ENCODE measurements around the gene SH3TC1. TPM values are rescaled to one million over a fixed set of nuclear protein-coding genes. Genes with fewer than 3 reads are reported as not detected.

SH3TC1 gene
- polyA plus RNA-seq, 4 donors = 0.45 to 25.3 (median 6.3) TPM

DNA sequence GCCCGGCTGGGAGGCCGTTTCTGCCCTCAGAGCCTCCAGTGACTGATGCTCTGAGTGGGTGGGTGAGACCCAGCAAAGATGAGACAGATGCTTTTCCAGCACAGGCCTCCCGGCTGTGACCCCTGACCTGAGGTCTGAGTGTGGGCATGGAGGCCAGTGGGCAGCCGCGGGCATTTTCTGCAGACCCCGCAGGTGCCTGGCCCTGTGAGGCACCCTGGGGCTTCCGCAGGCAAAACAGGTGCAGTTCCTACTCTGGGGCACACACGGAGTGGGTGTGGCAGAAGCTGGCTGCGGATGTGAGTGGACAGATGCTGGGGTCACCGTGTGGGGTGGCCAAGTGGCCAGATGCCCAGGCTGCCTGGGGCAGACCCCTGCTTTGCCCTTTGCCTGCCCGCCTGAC is 85.3 kb downstream of the SH3TC1 start:
- no peaks in the 10 kb centered on the region for H3K27me3 ChIP-seq (ENCODE audit: control insufficient read depth in 3 of 3, insufficient read depth in 3 of 3, low read length in 3 of 3)
- H3K36me3 ChIP-seq (ENCODE audit: control insufficient read depth in 3 of 3, insufficient read depth in 2 of 3, low read depth in 1 of 3, low read length in 3 of 3) = no peaks in the 10 kb centered on the region
- FAIRE-seq (no peak), DNase-seq (no peak)
- H3K27ac ChIP-seq (ENCODE audit: low read depth in 1 of 3, low read length in 2 of 3) = no peak overlapping the region
- no peak overlapping the region for H3K4me3 ChIP-seq (ENCODE audit: low read depth in 1 of 3, low read length in 3 of 3)
- H3K4me1 ChIP-seq (ENCODE audit: control insufficient read depth in 3 of 3, insufficient read depth in 2 of 3, low read depth in 1 of 3, low read length in 2 of 3) = no peaks in the 10 kb centered on the region
- WGBS, 3 donors = 56 to 75% (median 57%) methylated on average over 11 of the region's 11 CpGs
- no peaks in the 10 kb centered on the region for H3K9me3 ChIP-seq (ENCODE audit: control insufficient read depth in 2 of 2, insufficient read depth in 1 of 2, low read depth in 1 of 2, low read length in 1 of 2)

DNA sequence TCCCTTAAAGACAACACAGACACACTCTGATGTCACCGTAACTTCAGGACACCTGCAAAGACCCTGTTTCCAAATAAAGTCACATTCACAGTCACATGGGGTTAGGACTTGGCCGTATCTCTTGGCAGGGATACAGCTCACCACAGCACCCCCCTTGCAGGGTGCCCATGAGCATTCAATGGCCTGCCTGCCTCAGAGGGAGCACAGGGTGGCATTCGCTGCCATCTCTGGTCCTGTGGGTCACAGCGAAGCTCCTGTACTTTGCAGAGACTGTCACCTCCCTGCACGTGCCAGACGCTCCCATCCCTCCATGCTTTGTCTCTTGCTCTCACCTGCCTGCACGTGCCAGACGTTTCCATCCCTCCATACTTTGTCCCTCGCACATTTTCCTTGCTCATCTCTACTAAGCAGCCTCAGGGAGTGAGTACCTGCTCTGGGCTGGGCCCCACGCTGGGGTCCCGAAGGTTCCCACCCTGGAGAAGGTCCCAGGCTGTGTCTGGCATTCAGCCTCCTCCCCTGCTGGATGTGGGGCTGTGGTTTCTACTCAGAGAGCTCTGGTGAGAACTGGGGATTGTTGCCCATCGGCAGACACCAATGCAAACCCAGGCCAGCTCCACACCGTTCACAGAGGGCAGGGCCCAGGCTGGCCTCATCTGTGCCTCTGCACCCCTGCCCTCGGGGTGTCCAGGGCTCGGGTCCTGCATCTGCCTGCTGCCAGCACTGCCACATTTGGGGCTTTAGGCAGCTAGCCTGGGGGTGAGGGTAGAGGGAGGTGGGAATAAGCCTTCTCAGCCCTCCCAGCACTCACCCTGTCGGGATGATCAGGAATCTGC is 86.3 kb downstream of the SH3TC1 start:
- WGBS, 3 donors = 51 to 76% (median 61%) methylated on average over 16 of the region's 16 CpGs
- no peak overlapping the region for H3K27ac ChIP-seq (ENCODE audit: low read depth in 1 of 3, low read length in 2 of 3)
- no peaks in the 10 kb centered on the region for H3K27me3 ChIP-seq (ENCODE audit: control insufficient read depth in 3 of 3, insufficient read depth in 3 of 3, low read length in 3 of 3)
- no peak for FAIRE-seq
- H3K4me1 ChIP-seq (ENCODE audit: control insufficient read depth in 3 of 3, insufficient read depth in 2 of 3, low read depth in 1 of 3, low read length in 2 of 3) = no peaks in the 10 kb centered on the region
- no peak overlapping the region for H3K4me3 ChIP-seq (ENCODE audit: low read depth in 1 of 3, low read length in 3 of 3)
- no peak for DNase-seq
- H3K9me3 ChIP-seq (ENCODE audit: control insufficient read depth in 2 of 2, insufficient read depth in 1 of 2, low read depth in 1 of 2, low read length in 1 of 2) = no peaks in the 10 kb centered on the region
- no peaks in the 10 kb centered on the region for H3K36me3 ChIP-seq (ENCODE audit: control insufficient read depth in 3 of 3, insufficient read depth in 2 of 3, low read depth in 1 of 3, low read length in 3 of 3)

- Histone ChIP-seq H3K9me3 (ENCODE audit: control insufficient read depth in 2 of 2, insufficient read depth in 1 of 2, low read depth in 1 of 2, low read length in 1 of 2) (no peaks in the 10 kb centered on the region), H3K27me3 (ENCODE audit: control insufficient read depth in 3 of 3, insufficient read depth in 3 of 3, low read length in 3 of 3) (no peaks in the 10 kb centered on the region), H3K4me3 (ENCODE audit: low read depth in 1 of 3, low read length in 3 of 3) (no peak overlapping the region), H3K36me3 (ENCODE audit: control insufficient read depth in 3 of 3, insufficient read depth in 2 of 3, low read depth in 1 of 3, low read length in 3 of 3) (no peaks in the 10 kb centered on the region), H3K27ac (ENCODE audit: low read depth in 1 of 3, low read length in 2 of 3) (no peak overlapping the region), H3K4me1 (ENCODE audit: control insufficient read depth in 3 of 3, insufficient read depth in 2 of 3, low read depth in 1 of 3, low read length in 2 of 3) (no peaks in the 10 kb centered on the region)
- no peak for DNase-seq
- 78 to 85% (median 82%) methylated on average over 23 of the region's 23 CpGs for WGBS, 3 donors
- FAIRE-seq = no peak
These were observed 87.1 kb downstream of the SH3TC1 start for GRCh38 chr4:8285976-8286718.

DNA sequence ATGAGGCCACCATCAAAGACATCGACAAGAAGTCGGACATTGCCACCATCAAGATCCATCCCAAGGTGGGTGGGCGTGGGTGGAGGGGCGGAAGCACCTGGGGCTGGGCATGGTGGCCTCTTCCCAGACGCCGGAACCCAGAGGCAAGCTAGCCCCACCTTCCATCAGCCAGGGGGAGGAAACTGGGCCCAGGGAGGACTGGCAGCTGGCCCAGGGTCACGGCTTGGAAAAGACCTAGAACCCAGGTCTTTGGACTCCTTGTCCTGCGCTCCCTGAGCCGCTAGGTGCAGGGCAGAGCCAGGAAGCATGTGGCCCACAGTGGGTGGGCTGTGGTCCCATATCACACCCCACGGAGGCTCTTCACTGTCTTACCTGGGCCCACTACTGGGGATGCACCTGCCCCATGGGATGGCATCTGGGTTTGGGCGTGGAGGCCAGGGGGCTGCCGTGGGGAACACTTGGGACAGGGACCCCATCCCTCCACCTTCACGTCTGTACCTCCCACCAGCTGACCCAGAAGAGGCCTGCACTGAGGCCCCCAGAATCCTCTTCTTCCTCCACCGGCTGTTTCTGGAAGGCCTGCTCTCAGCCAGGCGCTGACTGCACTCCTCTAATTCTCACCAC is 87.7 kb downstream of the SH3TC1 start:
- no peak for DNase-seq
- H3K4me1 ChIP-seq (ENCODE audit: control insufficient read depth in 3 of 3, insufficient read depth in 2 of 3, low read depth in 1 of 3, low read length in 2 of 3) = no peaks in the 10 kb centered on the region
- 76 to 89% (median 87%) methylated on average over 14 to 15 of the region's 15 CpGs for WGBS, 3 donors
- no peaks in the 10 kb centered on the region for H3K36me3 ChIP-seq (ENCODE audit: control insufficient read depth in 3 of 3, insufficient read depth in 2 of 3, low read depth in 1 of 3, low read length in 3 of 3)
- H3K9me3 ChIP-seq (ENCODE audit: control insufficient read depth in 2 of 2, insufficient read depth in 1 of 2, low read depth in 1 of 2, low read length in 1 of 2) = no peaks in the 10 kb centered on the region
- H3K27ac ChIP-seq (ENCODE audit: low read depth in 1 of 3, low read length in 2 of 3) = no peak overlapping the region
- FAIRE-seq = no peak
- no peaks in the 10 kb centered on the region for H3K27me3 ChIP-seq (ENCODE audit: control insufficient read depth in 3 of 3, insufficient read depth in 3 of 3, low read length in 3 of 3)
- no peak overlapping the region for H3K4me3 ChIP-seq (ENCODE audit: low read depth in 1 of 3, low read length in 3 of 3)

- H3K36me3 ChIP-seq (ENCODE audit: control insufficient read depth in 3 of 3, insufficient read depth in 2 of 3, low read depth in 1 of 3, low read length in 3 of 3) = no peaks in the 10 kb centered on the region
- no peaks in the 10 kb centered on the region for H3K4me1 ChIP-seq (ENCODE audit: control insufficient read depth in 3 of 3, insufficient read depth in 2 of 3, low read depth in 1 of 3, low read length in 2 of 3)
- no peak for DNase-seq
- WGBS, 3 donors = 81 to 87% (median 86%) methylated on average over 18 of the region's 18 CpGs
- no peak overlapping the region for H3K27ac ChIP-seq (ENCODE audit: low read depth in 1 of 3, low read length in 2 of 3)
- H3K4me3 ChIP-seq (ENCODE audit: low read depth in 1 of 3, low read length in 3 of 3) = no peak overlapping the region
- FAIRE-seq = no peak
- H3K27me3 ChIP-seq (ENCODE audit: control insufficient read depth in 3 of 3, insufficient read depth in 3 of 3, low read length in 3 of 3) = no peaks in the 10 kb centered on the region
- no peaks in the 10 kb centered on the region for H3K9me3 ChIP-seq (ENCODE audit: control insufficient read depth in 2 of 2, insufficient read depth in 1 of 2, low read depth in 1 of 2, low read length in 1 of 2)
These were observed 88.5 kb downstream of the SH3TC1 start for GRCh38 chr4:8287343-8288280.

GRCh38 chr4:8289151-8289750 is 90.2 kb downstream of the SH3TC1 start:
- H3K36me3 ChIP-seq (ENCODE audit: control insufficient read depth in 3 of 3, insufficient read depth in 2 of 3, low read depth in 1 of 3, low read length in 3 of 3) = peaks cover 0 to 4% (median 0%) of the 10 kb centered on the region in 3 donors
- H3K27ac ChIP-seq (ENCODE audit: low read depth in 1 of 3, low read length in 2 of 3) = no peak overlapping the region
- 52 to 76% (median 59%) methylated on average over 13 of the region's 13 CpGs for WGBS, 3 donors
- FAIRE-seq = no peak
- DNase-seq = no peak
- no peak overlapping the region for H3K4me3 ChIP-seq (ENCODE audit: low read depth in 1 of 3, low read length in 3 of 3)
- no peaks in the 10 kb centered on the region for H3K4me1 ChIP-seq (ENCODE audit: control insufficient read depth in 3 of 3, insufficient read depth in 2 of 3, low read depth in 1 of 3, low read length in 2 of 3)
- H3K27me3 ChIP-seq (ENCODE audit: control insufficient read depth in 3 of 3, insufficient read depth in 3 of 3, low read length in 3 of 3) = no peaks in the 10 kb centered on the region
- H3K9me3 ChIP-seq (ENCODE audit: control insufficient read depth in 2 of 2, insufficient read depth in 1 of 2, low read depth in 1 of 2, low read length in 1 of 2) = no peaks in the 10 kb centered on the region

- whole genome bisulfite sequencing, 3 donors = 79 to 84% (median 83%) methylated on average over 29 of the region's 29 CpGs
- DNase-seq (no peak), FAIRE-seq (no peak)
- H3K4me3 ChIP-seq (ENCODE audit: low read depth in 1 of 3, low read length in 3 of 3) = no peak overlapping the region
- no peak overlapping the region for H3K27ac ChIP-seq (ENCODE audit: low read depth in 1 of 3, low read length in 2 of 3)
- H3K9me3 ChIP-seq (ENCODE audit: control insufficient read depth in 2 of 2, insufficient read depth in 1 of 2, low read depth in 1 of 2, low read length in 1 of 2) = no peaks in the 10 kb centered on the region
- H3K27me3 ChIP-seq (ENCODE audit: control insufficient read depth in 3 of 3, insufficient read depth in 3 of 3, low read length in 3 of 3) = no peaks in the 10 kb centered on the region
- H3K36me3 ChIP-seq (ENCODE audit: control insufficient read depth in 3 of 3, insufficient read depth in 2 of 3, low read depth in 1 of 3, low read length in 3 of 3) = peaks cover 0 to 4% (median 0%) of the 10 kb centered on the region in 3 donors
- H3K4me1 ChIP-seq (ENCODE audit: control insufficient read depth in 3 of 3, insufficient read depth in 2 of 3, low read depth in 1 of 3, low read length in 2 of 3) = no peaks in the 10 kb centered on the region
These were observed 91.0 kb downstream of the SH3TC1 start for GRCh38 chr4:8289956-8290700.
